Glomerular endothelial cell (primary cell): ENCODE data around the gene B3GNT7. TPM values are rescaled to one million over a fixed set of nuclear protein-coding genes. Genes with fewer than 3 reads are reported as not detected.
"Not testable (repeated sequence)": the region's sequence is repeated elsewhere in the genome, so short reads cannot be mapped to it uniquely, and the experiment has no call there.

Experiments
- DNase-seq: peaks from one replicate; pipeline ENCODE4 v3.0.0-alpha.2; 2011; ENCODE audit warnings: low read depth, low spot score; ENCODE audit errors: extremely low read depth
- total RNA-seq: library from RNA; depleted of rRNA; stranded (reverse); fragments of >200 nt; gene quantifications from 2 replicates; pipeline ENCODE4 v1.2.3, GENCODE V29; 2015

Gene B3GNT7, protein sequence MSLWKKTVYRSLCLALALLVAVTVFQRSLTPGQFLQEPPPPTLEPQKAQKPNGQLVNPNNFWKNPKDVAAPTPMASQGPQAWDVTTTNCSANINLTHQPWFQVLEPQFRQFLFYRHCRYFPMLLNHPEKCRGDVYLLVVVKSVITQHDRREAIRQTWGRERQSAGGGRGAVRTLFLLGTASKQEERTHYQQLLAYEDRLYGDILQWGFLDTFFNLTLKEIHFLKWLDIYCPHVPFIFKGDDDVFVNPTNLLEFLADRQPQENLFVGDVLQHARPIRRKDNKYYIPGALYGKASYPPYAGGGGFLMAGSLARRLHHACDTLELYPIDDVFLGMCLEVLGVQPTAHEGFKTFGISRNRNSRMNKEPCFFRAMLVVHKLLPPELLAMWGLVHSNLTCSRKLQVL
- 0.44 and 1.2 TPM in 2 replicates for total RNA-seq

DNA sequence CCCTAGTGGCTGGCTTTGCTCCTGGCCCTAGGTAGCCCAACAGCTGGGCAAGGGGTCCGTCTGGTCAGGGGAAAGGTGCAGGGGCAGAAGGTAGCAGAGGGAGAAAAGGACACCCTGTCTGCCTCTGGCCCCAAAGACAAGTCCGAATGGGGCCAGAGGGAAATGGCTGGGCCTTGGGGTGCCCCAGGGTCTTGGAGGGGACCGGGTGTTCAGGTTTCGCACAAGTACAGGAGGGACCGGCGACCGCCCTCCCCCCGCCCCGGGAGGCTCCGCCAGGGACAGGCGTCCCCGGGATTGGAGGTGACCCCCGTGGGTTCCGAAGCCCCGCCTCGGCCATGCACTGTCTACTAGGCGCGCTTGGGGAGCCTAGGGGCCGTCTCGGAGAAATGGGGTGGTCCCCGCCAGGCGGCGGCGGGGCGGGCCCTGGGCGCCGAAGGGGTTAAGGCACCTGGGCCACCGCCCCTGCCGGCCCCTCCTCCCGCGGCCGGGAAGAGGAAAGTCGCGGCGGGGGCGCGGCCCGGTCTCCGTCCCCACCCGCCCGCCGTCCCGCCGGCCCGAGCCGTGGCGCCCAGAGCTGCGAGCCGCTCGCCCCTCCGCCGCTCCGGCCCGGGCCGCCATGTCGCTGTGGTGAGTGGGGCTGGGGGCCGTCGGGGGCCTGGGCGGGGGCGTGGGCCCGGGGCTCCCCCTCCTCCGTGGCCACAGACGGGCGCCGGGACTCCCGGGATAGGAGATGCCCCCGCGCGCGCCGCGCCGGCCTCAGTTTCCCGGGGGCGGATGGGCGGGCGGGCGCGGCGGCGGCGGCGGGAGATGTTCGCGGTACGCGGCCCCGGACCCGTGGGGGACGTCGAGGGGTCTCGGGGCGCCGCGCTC is at the start of gene B3GNT7:
B3GNT7 (plus strand) TSS at position 523 of the 870 bp plus-strand sequence; CDS start at position 617, 94 bp downstream.
- no peak for DNase-seq

DNA sequence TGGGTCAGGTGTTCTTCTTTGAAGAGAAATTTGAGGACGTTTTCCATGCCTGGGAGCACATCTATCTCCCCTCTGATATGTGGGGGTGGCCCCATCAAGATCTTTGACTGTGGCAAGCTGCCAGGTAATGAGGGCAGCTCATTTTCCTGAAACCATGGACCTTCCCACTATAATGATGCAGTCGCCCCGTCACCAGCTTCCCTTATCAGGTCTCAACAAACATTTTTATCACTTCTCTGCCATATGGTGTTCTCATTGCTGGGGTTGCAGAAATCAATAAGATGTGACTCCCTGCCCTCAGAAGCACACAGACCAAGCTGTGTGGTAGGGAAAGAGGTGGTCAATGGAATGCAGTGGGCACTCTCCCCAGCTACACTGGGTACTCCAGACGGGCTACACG is 48.4 kb upstream of the B3GNT7 start:
- no peak for DNase-seq

GRCh38 chr2:231347638-231348037 is 47.9 kb upstream of the B3GNT7 start:
- DNase-seq = no peak

DNA sequence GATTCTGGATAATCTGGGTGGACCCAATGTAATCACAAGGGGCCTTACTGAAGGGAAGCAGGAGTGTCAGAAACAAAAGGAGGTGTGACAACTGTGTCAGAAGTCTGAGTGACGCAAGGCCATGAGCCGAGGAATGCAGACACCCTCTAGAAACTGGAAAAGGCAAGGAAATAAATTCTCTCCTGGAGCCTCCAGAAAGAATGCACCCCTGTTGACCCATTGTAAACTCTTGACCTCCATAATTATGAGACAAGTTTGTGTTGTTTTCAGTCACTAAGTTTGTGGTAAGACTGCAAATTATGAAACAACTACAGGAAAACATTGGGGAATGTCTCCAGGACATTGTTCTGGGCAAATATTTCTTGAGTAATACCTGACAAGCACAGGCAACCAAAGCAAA is 47.3 kb upstream of the B3GNT7 start:
- peak; percentile 3 for DNase-seq

DNA sequence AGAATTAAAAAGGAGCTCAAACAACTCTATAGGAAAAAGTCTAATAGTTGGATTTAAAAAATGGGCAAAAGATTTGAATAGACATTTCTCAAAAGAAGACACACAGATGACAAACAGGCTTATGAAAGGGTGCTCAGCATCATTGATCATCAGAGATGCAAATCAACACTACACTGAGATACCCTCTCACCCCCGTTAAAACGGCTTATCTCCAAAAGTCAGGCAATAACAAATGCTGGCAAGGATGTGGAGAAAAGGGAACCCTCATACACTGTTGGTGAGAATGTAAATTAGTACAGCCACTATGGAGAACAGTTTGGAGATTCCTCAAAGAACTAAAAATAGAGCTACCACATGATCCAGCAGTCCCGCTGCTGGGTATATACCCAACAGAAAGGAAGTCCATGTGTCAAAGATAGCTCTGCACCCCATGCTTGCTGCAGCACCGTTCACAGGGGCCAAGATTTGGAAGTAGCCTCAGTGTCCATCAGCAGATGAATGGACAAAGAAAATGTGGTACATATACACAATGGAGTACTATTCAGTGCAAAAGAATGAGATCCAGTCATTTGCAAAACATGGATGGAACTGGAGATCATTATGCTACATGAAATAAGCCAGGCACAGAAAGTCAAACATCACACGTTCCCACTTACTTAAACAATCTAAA is 46.7 kb upstream of the B3GNT7 start:
- DNase-seq = no peak

- not testable (repeated sequence) for DNase-seq
These were observed 46.2 kb upstream of the B3GNT7 start for GRCh38 chr2:231349374-231349735.

DNA sequence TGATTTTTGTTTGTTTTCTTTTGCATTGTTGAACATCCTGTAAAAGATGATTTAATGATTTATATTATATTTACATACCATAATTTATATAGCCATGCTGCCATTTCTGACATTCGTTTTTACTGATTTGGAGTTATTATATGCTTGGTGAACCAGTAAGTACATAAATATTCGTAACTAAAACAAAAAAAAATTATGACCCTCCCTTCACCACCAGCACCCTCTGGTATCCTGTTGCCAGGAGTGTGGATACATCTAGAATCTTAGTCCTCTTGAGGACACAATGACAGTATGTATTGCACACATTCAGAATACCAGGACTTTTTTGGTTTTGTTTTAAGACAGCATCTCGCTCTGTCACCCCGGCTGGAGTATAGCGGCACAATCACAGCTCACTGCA is 43.9 kb upstream of the B3GNT7 start:
- DNase-seq = no peak

DNA sequence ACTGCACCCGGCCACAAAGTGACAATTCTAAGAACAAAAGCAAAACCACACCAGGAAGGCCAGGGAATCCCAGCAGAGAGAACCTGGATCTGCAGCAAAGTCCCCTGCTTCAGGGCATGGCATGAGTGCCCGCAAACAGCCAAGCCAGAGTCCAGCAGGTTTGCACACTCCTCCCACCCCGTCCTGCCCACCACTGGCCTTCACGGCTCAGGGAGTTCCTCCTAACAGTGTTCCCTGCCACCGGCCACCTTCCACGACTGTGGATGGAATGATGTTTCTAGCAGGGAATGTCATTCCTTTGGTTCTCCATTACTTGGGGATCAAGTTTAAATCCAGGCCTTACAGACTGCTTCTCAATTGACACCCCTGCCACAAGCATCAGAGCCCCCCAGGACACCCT is 42.0 kb upstream of the B3GNT7 start:
- DNase-seq = no peak

DNA sequence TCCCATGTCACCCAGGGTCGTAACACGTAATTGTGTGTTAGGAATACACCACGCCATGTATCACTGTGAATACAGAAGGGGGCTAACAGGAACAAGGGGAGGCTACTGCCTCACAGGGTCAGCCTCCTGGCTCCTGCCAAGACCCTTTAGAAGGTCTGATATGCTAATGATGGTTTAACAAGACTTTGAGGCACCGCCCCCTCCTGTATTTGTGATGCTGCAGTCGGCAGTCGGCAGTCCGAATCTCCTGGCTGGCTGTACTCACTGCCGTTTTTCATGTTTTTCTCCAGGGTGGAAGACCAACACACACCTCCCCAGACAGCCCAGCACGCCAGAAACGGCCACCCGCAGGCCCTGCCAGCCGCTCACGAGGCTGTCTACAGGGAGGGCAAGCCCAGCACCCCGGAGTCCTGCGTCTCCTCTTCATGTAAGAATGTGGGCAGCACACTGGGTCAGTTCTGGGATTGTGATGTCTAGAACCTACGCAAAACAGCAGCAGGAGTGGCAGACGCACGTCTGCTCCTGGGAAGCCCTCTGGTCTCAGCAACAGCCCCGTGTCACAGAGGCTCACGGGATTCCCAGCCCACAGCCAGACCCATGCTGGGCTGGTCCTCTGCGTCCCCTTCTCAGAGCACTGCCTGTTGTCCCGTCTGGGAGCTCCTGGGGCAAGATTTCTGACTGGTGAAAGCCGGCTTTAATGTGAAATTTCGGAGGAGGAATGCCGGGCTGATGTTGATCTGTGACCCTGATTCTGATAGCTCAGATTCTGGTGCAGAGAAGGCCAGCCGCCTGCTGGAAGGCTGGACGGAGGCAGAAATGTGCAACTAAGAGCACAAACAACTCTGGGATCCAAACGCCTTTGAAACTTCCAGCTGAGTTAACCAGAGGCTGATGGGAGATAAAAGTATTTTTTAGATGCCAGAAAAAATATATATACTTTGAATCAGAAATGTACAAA is 39.7 kb upstream of the B3GNT7 start:
- DNase-seq = no peak

DNA sequence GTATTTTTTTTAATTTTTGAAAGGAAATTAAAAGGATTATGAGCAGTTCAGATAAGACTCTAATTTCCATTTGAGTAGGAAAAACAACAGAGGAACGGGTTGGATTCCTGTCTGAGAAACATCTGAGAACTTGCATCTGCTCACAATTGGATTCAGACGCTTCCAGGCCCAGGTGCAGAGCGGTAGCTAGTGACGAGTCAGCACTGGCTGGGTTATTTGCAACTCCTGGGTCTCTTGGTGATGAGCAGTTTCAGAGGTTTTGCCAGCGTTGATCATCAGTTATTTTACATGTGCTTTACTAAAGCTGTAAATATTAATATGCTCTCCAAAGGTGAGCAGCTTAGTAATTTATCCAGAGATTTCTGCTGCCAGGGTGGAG is 39.1 kb upstream of the B3GNT7 start:
- no peak for DNase-seq

GRCh38 chr2:231357048-231357447 is 38.5 kb upstream of the B3GNT7 start:
- DNase-seq = no peak

DNA sequence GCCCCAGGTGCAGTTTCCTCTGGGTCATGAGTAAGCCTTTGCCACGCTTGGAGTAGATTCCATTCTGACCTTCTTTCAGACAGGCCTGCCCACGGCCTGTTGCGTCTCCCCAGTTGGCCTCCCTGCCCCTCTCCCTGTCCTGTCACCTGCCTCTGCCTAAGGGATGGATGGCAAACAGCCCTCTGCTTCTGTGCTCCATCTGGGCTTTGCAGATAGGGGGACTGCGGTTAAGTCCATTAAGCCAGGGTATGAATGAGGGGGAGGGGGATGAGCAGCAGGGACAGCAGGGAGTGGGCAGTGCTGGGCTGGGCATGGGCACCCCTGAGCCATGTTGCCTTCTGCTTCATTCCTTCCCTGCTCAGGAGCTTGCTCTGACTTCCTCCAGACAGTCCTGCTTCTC is 37.6 kb upstream of the B3GNT7 start:
- DNase-seq = no peak

DNA sequence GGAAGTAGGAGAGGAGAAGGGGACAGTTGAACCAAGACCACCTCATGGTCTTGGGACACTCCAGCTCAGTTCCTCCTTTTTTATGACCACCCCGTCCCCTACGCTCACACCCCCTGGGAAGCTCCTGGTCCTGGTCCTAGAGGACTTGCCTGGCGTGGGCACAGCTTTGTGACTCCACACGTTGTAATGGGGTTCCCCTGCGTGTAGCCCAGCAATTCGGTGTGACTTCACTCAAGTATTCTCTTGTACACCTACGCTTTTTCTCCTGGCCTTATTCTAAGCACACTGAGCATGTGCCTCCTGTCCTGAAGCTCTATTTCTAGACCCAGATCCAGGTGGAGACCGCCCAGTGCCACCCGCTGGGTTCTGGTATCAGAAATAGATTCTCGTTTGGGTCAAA is 36.1 kb upstream of the B3GNT7 start:
- no peak for DNase-seq

DNA sequence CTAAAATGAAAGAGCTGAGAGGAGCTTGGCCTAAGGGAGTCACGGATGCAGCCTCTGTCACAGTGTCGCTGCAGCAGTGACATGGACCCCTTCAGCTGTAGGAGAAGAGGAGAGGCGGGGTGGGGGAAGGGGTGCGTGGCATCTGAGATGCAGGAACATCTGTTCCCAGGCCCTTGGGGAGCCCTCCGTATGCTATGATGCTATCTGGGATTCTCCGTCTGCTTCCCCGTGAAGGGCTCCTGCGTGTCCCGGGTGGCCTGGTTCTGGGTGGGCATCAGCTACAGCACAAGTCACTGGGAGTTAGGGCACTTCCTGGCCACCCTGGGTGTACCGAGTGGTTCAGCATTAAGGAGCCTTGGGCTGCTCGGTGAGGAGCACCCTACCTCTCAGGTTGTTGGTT is 35.6 kb upstream of the B3GNT7 start:
- DNase-seq = no peak

DNA sequence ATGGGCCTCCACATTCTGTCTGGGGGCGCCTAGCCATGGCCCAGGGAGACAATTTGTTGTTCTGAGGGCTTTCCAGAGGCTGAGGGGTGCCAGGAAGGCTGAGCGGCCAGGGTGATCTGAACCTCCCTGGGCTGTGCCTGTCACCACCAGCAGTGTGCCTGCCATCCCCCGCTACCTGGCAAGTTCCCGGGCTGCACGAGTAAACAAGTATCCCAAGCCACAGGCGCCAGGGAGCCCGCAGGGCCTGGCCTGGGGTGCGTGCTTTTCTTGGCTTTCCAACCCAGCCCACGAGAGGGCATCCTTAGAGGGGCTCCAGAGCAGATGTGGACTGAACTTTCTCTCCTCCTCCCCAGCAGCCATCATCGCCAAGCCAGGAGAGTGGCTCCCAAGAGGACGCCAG is 35.1 kb upstream of the B3GNT7 start:
- no peak for DNase-seq

DNA sequence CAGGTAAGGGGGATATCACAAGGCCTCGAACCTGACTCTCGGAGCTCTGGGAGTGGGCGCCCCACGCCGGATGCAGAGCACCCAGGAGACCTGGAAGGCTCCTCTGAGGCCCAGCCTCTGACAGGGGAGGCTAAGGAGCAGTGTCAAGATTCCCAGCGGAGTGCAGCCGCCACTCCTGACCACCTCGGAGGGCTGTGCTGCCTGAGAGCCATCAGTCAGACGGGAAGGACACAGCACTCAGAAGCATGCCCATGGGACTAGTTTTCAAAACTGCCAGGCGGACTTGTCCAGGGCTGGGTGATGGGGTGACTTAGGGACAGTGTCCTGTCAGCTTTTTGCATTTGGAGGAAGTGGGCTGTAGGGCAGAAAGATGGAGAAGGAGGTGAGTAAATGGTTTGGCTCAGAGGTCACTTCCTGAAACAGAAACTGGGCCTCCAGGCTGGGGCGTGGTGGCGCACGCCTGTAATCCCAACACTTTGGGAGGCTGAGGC is 34.6 kb upstream of the B3GNT7 start:
- no peak for DNase-seq

DNA sequence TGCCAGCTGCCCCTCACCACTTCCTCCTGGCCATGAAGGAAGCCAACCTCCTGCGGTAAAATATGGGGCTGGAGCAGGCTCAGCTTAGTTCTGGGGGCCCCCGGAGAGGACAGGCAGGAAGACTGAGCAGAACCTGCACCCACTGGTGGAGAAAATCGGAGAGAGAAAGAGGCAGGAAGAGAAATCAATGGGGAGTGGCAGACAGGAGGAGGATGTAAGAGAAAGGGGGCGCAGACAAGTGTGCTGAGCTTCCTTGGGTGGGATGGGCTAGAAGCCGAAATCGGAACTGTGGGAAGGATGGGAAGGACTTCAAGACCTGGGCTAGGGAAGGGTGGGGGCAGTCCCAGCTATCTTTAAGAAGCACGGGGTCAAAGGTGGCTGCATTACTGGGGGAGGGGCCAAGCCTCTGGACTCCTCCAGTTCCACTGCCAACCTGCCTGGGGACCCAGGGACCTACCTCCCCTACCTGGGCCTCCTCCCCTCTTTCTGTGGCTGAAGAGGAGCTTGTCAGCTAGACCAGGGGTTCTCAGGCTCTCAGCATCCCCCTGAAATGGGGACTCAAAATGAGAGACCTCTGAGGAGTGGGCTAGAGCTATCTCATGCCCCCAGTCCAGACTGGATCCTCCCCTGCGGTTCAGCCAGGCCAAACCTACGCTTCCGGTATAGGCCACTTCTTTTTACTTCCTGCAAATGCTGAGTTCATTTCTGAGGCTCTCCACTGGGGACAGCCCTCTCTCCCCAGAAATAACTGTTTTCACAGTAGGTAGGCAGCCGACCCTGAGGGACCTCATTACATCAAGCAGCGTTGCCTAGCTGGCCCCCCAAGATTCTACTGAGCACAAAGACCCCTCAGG is 33.6 kb upstream of the B3GNT7 start:
- no peak for DNase-seq

DNA sequence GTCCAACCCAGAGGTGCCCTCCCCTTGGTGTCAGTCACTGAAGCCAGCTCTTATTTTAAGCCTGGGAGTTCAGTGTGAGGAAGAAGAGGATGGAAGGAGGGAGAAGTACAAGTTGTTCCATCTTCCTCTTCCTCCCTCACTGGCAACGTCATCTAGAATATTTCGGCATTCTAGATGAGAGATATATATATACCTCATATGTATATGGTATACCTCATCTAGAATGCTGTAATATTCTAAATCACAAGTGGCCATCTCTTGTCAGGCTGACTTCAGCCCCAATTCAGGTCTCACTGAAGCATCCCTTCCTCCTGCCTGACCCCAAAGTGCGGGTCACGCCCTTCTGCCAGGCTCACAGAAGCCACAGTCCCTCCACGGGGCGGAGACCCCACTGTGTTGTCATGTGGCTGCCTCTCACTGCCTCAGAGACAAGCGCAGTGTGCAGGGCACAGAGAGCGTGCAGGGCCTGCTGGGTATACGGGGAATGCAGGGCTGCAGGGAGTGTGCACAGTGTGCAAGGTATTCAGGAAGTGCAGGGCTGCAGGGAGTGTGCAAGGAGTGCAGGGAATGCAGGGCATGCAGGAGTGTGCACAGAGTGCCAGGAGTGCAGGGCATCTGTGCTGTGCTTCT is 32.8 kb upstream of the B3GNT7 start:
- DNase-seq = no peak

- no peak for DNase-seq
These were observed 31.4 kb upstream of the B3GNT7 start for GRCh38 chr2:231364061-231364460.
